ENCODE results near the gene CTDSPL2.
A peak's percentile ranks its signal among the peaks of the same experiment; 100 is the strongest.
"Not testable (repeated sequence)": the region's sequence is repeated elsewhere in the genome, so short reads cannot be mapped to it uniquely, and the experiment has no call there.

The CTDSPL2 gene

GRCh38 chr15:44485880-44486279 lies 58.5 kb downstream of the CTDSPL2 start:
- DNase-seq = no peak

- no peak for DNase-seq
These were observed 62.0 kb downstream of the CTDSPL2 start for GRCh38 chr15:44489464-44489863.

- DNase-seq = no peak
These were observed 63.2 kb downstream of the CTDSPL2 start for GRCh38 chr15:44490622-44491021.

GRCh38 chr15:44492040-44492439 lies 64.6 kb downstream of the CTDSPL2 start:
- no peak for DNase-seq

- DNase-seq = no peak
These were observed 65.2 kb downstream of the CTDSPL2 start for GRCh38 chr15:44492672-44493071.

- no peak for DNase-seq
These were observed 68.1 kb downstream of the CTDSPL2 start for GRCh38 chr15:44495562-44495961.

- DNase-seq = no peak
These were observed 73.1 kb downstream of the CTDSPL2 start for GRCh38 chr15:44500555-44500954.

- no peak for DNase-seq
These were observed 74.4 kb downstream of the CTDSPL2 start for GRCh38 chr15:44501768-44502366.

GRCh38 chr15:44516436-44516835 lies 89.0 kb downstream of the CTDSPL2 start:
- DNase-seq = no peak

GRCh38 chr15:44519537-44519936 lies 92.1 kb downstream of the CTDSPL2 start:
- DNase-seq = no peak

- no peak for DNase-seq
These were observed 97.6 kb downstream of the CTDSPL2 start for GRCh38 chr15:44525018-44525417.

GRCh38 chr15:44527241-44527640 lies 99.8 kb downstream of the CTDSPL2 start:
- no peak for DNase-seq

GRCh38 chr15:44529864-44530604 lies 102.6 kb downstream of the CTDSPL2 start:
- DNase-seq = no peak

GRCh38 chr15:44530653-44531052 lies 103.2 kb downstream of the CTDSPL2 start:
- no peak for DNase-seq

GRCh38 chr15:44532275-44532674 lies 104.8 kb downstream of the CTDSPL2 start:
- not testable (repeated sequence) for DNase-seq

- no peak for DNase-seq
These were observed 105.3 kb downstream of the CTDSPL2 start for GRCh38 chr15:44532689-44533088.

GRCh38 chr15:44535092-44535491 lies 107.7 kb downstream of the CTDSPL2 start:
- DNase-seq = no peak

GRCh38 chr15:44535523-44536301 lies 108.3 kb downstream of the CTDSPL2 start:
- no peak for DNase-seq

GRCh38 chr15:44536302-44536961 lies 109.0 kb downstream of the CTDSPL2 start:
- DNase-seq = peak; percentile 71

- DNase-seq = peak; percentile 71
These were observed 109.7 kb downstream of the CTDSPL2 start, which contains the start of gene EIF3J for GRCh38 chr15:44536962-44537734. EIF3J (plus strand) TSS chr15:44537147; CDS start chr15:44537195, 48 bp downstream.

- DNase-seq = no peak
These were observed 110.4 kb downstream of the CTDSPL2 start for GRCh38 chr15:44537735-44538240.
